ENCODE results near the gene BSN. TPM values are rescaled to one million over a fixed set of nuclear protein-coding genes. Genes with fewer than 3 reads are reported as not detected.

BSN gene
- polyA plus RNA-seq, 12 donors, result 0.43 to 1.5 (median 1.2) TPM; not detected in 1

GRCh38 chr3:49714728-49715550 lies 160.7 kb downstream of the BSN start:
- DNase-seq, result no peak

- DNase-seq, result no peak
Observed at GRCh38 chr3:49715611-49716121, 161.4 kb downstream of the BSN start.

GRCh38 chr3:49716169-49716568 lies 161.9 kb downstream of the BSN start:
- DNase-seq, result no peak

GRCh38 chr3:49716691-49717210 lies 162.5 kb downstream of the BSN start:
- DNase-seq, result no peak

- no peak for DNase-seq
Observed at GRCh38 chr3:49717211-49717958, 163.1 kb downstream of the BSN start.

GRCh38 chr3:49717959-49718857 lies 163.9 kb downstream of the BSN start:
- DNase-seq, result no peak

GRCh38 chr3:49718858-49719213 lies 164.6 kb downstream of the BSN start:
- DNase-seq, result no peak

GRCh38 chr3:49719214-49719884 lies 165.1 kb downstream of the BSN start, which contains the start of gene AMIGO3:
AMIGO3 (minus strand) TSS chr3:49719684; CDS start chr3:49719465, 219 bp downstream.
- DNase-seq, result peak; percentile 92

Other genes with a start within 250 kb of the BSN start
- 10 to 100 TPM in 11 of 12 donors, not detected in 1; 37.9 to 70.5 (median 46.8) TPM for gene USP4, start 214.4 kb upstream of the BSN start, polyA plus RNA-seq (ENCODE audit: insufficient read length in 12 of 12)
- 100 to 1,000 TPM in 8 of 12 donors, 10 to 100 TPM in 3, not detected in 1; 76.6 to 197 (median 105) TPM for gene GPX1, start 196.1 kb upstream of the BSN start, polyA plus RNA-seq (ENCODE audit: insufficient read length in 12 of 12)
- 100 to 1,000 TPM; 408 to 715 (median 447) TPM for gene RHOA, start 142.5 kb upstream of the BSN start, polyA plus RNA-seq (ENCODE audit: insufficient read length in 12 of 12)
- gene TCTA, start 142.1 kb upstream of the BSN start, polyA plus RNA-seq (ENCODE audit: insufficient read length in 12 of 12), result 10 to 100 TPM in 11 of 12 donors, not detected in 1; 14.2 to 32.4 (median 18.0) TPM
- gene AMT, start 132.0 kb upstream of the BSN start, polyA plus RNA-seq (ENCODE audit: insufficient read length in 12 of 12), result 10 to 100 TPM in 6 of 12 donors, 1 to 10 TPM in 5, not detected in 1; 7.0 to 20.4 (median 11.5) TPM
- gene NICN1, start 125.2 kb upstream of the BSN start, polyA plus RNA-seq (ENCODE audit: insufficient read length in 12 of 12), result 10 to 100 TPM in 11 of 12 donors, not detected in 1; 11.1 to 22.8 (median 16.7) TPM
- gene DAG1, start 84.2 kb upstream of the BSN start, polyA plus RNA-seq (ENCODE audit: insufficient read length in 12 of 12), result 100 to 1,000 TPM in 11 of 12 donors, not detected in 1; 108 to 281 (median 232) TPM
- gene APEH, start 119.9 kb downstream of the BSN start, polyA plus RNA-seq (ENCODE audit: insufficient read length in 12 of 12), result 10 to 100 TPM in 11 of 12 donors, not detected in 1; 46.6 to 86.0 (median 62.3) TPM
- gene MST1, start 135.0 kb downstream of the BSN start, polyA plus RNA-seq (ENCODE audit: insufficient read length in 12 of 12), result 10 to 100 TPM in 6 of 12 donors, 1 to 10 TPM in 5, not detected in 1; 3.8 to 63.5 (median 10.4) TPM
- gene RNF123, start 135.1 kb downstream of the BSN start, polyA plus RNA-seq (ENCODE audit: insufficient read length in 12 of 12), result 100 to 1,000 TPM in 1 of 12 donors, 10 to 100 TPM in 10, not detected in 1; 30.9 to 103 (median 40.4) TPM
- gene AMIGO3, start 165.2 kb downstream of the BSN start, polyA plus RNA-seq (ENCODE audit: insufficient read length in 12 of 12), result 1 to 10 TPM in 11 of 12 donors, not detected in 1; 1.2 to 6.1 (median 2.3) TPM
- 10 to 100 TPM in 7 of 12 donors, 1 to 10 TPM in 4, not detected in 1; 7.9 to 11.8 (median 10.4) TPM for gene GMPPB, start 169.5 kb downstream of the BSN start, polyA plus RNA-seq (ENCODE audit: insufficient read length in 12 of 12)
- gene IP6K1, start 232.1 kb downstream of the BSN start, polyA plus RNA-seq (ENCODE audit: insufficient read length in 12 of 12), result 10 to 100 TPM in 11 of 12 donors, not detected in 1; 17.8 to 37.0 (median 25.4) TPM
- under 1 TPM in 3 of 12 donors, not detected in 9; 0.10 to 0.32 (median 0.16) TPM for gene CDHR4, start 245.4 kb downstream of the BSN start, polyA plus RNA-seq (ENCODE audit: insufficient read length in 12 of 12)
- 10 to 100 TPM in 5 of 12 donors, 1 to 10 TPM in 6, not detected in 1; 4.5 to 19.0 (median 8.8) TPM for gene INKA1, start 248.8 kb downstream of the BSN start, polyA plus RNA-seq (ENCODE audit: insufficient read length in 12 of 12)

Data from muscle of arm (tissue), 12 donors.